Neutrophil (primary cell): ENCODE data around the gene HS1BP3.

Experiments used
- H3K27ac ChIP-seq: fragments of 200-600 bp; sonication (generic); 2 replicates; pipeline ENCODE4 v1.5.1; 2016; ENCODE audit warnings: mild to moderate bottlenecking, moderate library complexity
- H3K27me3 ChIP-seq: fragments of 200-600 bp; sonication (generic); 2 replicates; pipeline ENCODE4 v1.6.0; 2016; ENCODE audit warnings: mild to moderate bottlenecking
- H3K36me3 ChIP-seq: fragments of 200-600 bp; sonication (generic); 2 replicates; pipeline ENCODE4 v1.5.1; 2017
- H3K4me1 ChIP-seq, 2 experiments: fragments of 200-600 bp in 1 of 2; sonication (generic) in 1 of 2; 1 replicate in 1 of 2; 2 replicates in 1 of 2; pipeline versions ENCODE4 v1.5.1 to v1.6.1; 2013 to 2016; ENCODE audit warnings: low read depth in 1 of 2, low read length in 1 of 2, mild to moderate bottlenecking in 1 of 2, moderate library complexity in 1 of 2; ENCODE audit not compliant: control insufficient read depth in 1 of 2, insufficient read depth in 1 of 2
- H3K4me3 ChIP-seq, 2 experiments: fragments of 200-600 bp in 1 of 2; sonication (generic) in 1 of 2; 1 replicate in 1 of 2; 2 replicates in 1 of 2; pipeline ENCODE4 v1.5.1; 2013 to 2016; ENCODE audit warnings: low read depth in 1 of 2, low read length in 1 of 2, mild to moderate bottlenecking in 1 of 2, moderate library complexity in 1 of 2
- H3K9me3 ChIP-seq: fragments of 200-600 bp; sonication (generic); 2 replicates; pipeline ENCODE4 v1.5.1; 2016
- CTCF ChIP-seq: fragments of 200-600 bp; sonication (generic); IDR thresholded peaks from 2 replicates; pipeline ENCODE4 v1.5.1; 2016; ENCODE audit warnings: antibody characterized with exemption

HS1BP3 gene

GRCh38 chr2:20643060-20643459, 7.8 kb downstream of the HS1BP3 start:
- H3K9me3 ChIP-seq: no peaks in the 10 kb centered on the region
- TF ChIP-seq CTCF: no peak
- no peak overlapping the region for H3K4me3 ChIP-seq
- no peaks in the 10 kb centered on the region for H3K4me1 ChIP-seq
- H3K27ac ChIP-seq: no peak overlapping the region
- no peaks in the 10 kb centered on the region for H3K27me3 ChIP-seq
- H3K36me3 ChIP-seq: peaks cover 87% of the 10 kb centered on the region

- Histone ChIP-seq H3K36me3 (peaks cover 94% of the 10 kb centered on the region), H3K4me3 (no peak overlapping the region)
These were observed 8.6 kb downstream of the HS1BP3 start for GRCh38 chr2:20642055-20642971.

GRCh38 chr2:20641123-20641985, 9.5 kb downstream of the HS1BP3 start:
- no peak overlapping the region for H3K4me3 ChIP-seq
- no peaks in the 10 kb centered on the region for H3K9me3 ChIP-seq
- H3K27ac ChIP-seq: no peak overlapping the region
- H3K4me1 ChIP-seq: no peaks in the 10 kb centered on the region
- H3K36me3 ChIP-seq: peaks cover 100% of the 10 kb centered on the region
- no peaks in the 10 kb centered on the region for H3K27me3 ChIP-seq
- TF ChIP-seq CTCF: no peak

More at GRCh38 chr2:20642055-20642971, 8.6 kb downstream of the HS1BP3 start:
- H3K27ac ChIP-seq: no peak overlapping the region
- no peaks in the 10 kb centered on the region for H3K9me3 ChIP-seq
- H3K4me1 ChIP-seq: no peaks in the 10 kb centered on the region
- H3K27me3 ChIP-seq: no peaks in the 10 kb centered on the region
- peak; percentile 72 for TF ChIP-seq CTCF

- peaks cover 100% of the 10 kb centered on the region for H3K36me3 ChIP-seq
- no peak overlapping the region for H3K4me3 ChIP-seq
- H3K4me1 ChIP-seq: no peaks in the 10 kb centered on the region
- H3K27me3 ChIP-seq: no peaks in the 10 kb centered on the region
- no peak overlapping the region for H3K27ac ChIP-seq
- H3K9me3 ChIP-seq: no peaks in the 10 kb centered on the region
- no peak for TF ChIP-seq CTCF
These were observed 10.3 kb downstream of the HS1BP3 start for GRCh38 chr2:20640411-20641122.
